HG02973 (cell line): ENCODE data around the gene KRTCAP2.

Source experiments
- ATAC-seq: cut with Tn5 transposase; IDR thresholded peaks from one replicate; pipeline ENCODE4 v1.9.1; 2021; ENCODE audit warnings: moderate library complexity; ENCODE audit not compliant: unreplicated experiment

Gene KRTCAP2

DNA sequence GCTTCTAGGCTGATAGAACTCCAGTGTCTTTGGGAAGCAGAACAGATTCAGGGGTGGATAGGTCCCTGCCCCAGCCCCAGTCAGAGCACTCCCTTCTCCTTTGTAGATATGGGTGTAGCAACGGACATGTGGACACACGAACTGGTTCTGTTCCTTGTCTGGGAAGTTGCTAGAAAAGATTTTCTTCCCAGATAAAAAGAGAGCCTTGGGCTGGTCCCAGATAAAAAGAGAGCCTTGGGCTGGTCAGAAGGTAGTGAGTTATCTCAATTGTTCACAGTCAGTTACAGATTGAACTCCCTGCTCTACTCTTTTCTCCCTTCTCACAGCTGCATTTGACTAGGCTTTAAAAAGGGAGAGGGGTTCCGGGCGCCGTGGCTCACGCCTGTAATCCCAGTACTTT, 52.9 kb downstream of the KRTCAP2 start:
- no peak for ATAC-seq
